ENCODE results near the gene ZC3H7B.

The ZC3H7B gene

GRCh38 chr22:41332217-41332939, 31.1 kb downstream of the ZC3H7B start:
- TF ChIP-seq CTCF (IDR thresholded peaks at IDR 0.05; ENCODE audit: borderline replicate concordance, insufficient read depth, low read depth, low read length) = no peak

GRCh38 chr22:41333806-41334205, 32.5 kb downstream of the ZC3H7B start:
- TF ChIP-seq CTCF (IDR thresholded peaks at IDR 0.05; ENCODE audit: borderline replicate concordance, insufficient read depth, low read depth, low read length) = no peak
- H3K4me3 ChIP-seq (ENCODE audit: low read depth, low read length) = no peak overlapping the region

More at GRCh38 chr22:41332217-41332939, 31.1 kb downstream of the ZC3H7B start:
- H3K4me3 ChIP-seq (ENCODE audit: low read depth, low read length) = no peak overlapping the region

- H3K4me3 ChIP-seq (ENCODE audit: low read depth, low read length) = no peak overlapping the region
- no peak for TF ChIP-seq CTCF (IDR thresholded peaks at IDR 0.05; ENCODE audit: borderline replicate concordance, insufficient read depth, low read depth, low read length)
These were observed 32.9 kb downstream of the ZC3H7B start for GRCh38 chr22:41334215-41334614.

- TF ChIP-seq CTCF (IDR thresholded peaks at IDR 0.05; ENCODE audit: borderline replicate concordance, insufficient read depth, low read depth, low read length) = no peak
These were observed 33.8 kb downstream of the ZC3H7B start for GRCh38 chr22:41334951-41335635.

GRCh38 chr22:41338614-41339212, 37.4 kb downstream of the ZC3H7B start:
- no peak for TF ChIP-seq CTCF (IDR thresholded peaks at IDR 0.05; ENCODE audit: borderline replicate concordance, insufficient read depth, low read depth, low read length)
- H3K4me3 ChIP-seq (ENCODE audit: low read depth, low read length) = no peak overlapping the region

More at GRCh38 chr22:41334951-41335635, 33.8 kb downstream of the ZC3H7B start:
- no peak overlapping the region for H3K4me3 ChIP-seq (ENCODE audit: low read depth, low read length)

GRCh38 chr22:41339823-41340222, 38.5 kb downstream of the ZC3H7B start:
- no peak for TF ChIP-seq CTCF (IDR thresholded peaks at IDR 0.05; ENCODE audit: borderline replicate concordance, insufficient read depth, low read depth, low read length)
- no peak overlapping the region for H3K4me3 ChIP-seq (ENCODE audit: low read depth, low read length)
